HG02981 (cell line): ENCODE measurements around the gene EEFSEC.
A peak's percentile ranks its signal among the peaks of the same experiment; 100 is the strongest.

Experiments used
- ATAC-seq: cut with Tn5 transposase; IDR thresholded peaks from one replicate; pipeline ENCODE4 v1.9.1; 2021; ENCODE audit warnings: mild to moderate bottlenecking, moderate library complexity; ENCODE audit not compliant: unreplicated experiment

Gene EEFSEC, protein sequence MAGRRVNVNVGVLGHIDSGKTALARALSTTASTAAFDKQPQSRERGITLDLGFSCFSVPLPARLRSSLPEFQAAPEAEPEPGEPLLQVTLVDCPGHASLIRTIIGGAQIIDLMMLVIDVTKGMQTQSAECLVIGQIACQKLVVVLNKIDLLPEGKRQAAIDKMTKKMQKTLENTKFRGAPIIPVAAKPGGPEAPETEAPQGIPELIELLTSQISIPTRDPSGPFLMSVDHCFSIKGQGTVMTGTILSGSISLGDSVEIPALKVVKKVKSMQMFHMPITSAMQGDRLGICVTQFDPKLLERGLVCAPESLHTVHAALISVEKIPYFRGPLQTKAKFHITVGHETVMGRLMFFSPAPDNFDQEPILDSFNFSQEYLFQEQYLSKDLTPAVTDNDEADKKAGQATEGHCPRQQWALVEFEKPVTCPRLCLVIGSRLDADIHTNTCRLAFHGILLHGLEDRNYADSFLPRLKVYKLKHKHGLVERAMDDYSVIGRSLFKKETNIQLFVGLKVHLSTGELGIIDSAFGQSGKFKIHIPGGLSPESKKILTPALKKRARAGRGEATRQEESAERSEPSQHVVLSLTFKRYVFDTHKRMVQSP

GRCh38 chr3:128153156-128154041 lies at the start of gene EEFSEC:
EEFSEC (plus strand) TSS chr3:128153481; CDS start chr3:128153508, 27 bp downstream.
- peak; percentile 86 for ATAC-seq

GRCh38 chr3:128107834-128108233 lies 45.4 kb upstream of the EEFSEC start:
- ATAC-seq = no peak

GRCh38 chr3:128111147-128111546 lies 42.1 kb upstream of the EEFSEC start:
- ATAC-seq = no peak

- ATAC-seq = no peak
These were observed 40.8 kb upstream of the EEFSEC start for GRCh38 chr3:128112357-128112968.

GRCh38 chr3:128113817-128114794 lies 39.2 kb upstream of the EEFSEC start:
- peak; percentile 50 for ATAC-seq

GRCh38 chr3:128122013-128122412 lies 31.3 kb upstream of the EEFSEC start:
- no peak for ATAC-seq

GRCh38 chr3:128123156-128123537 lies 30.1 kb upstream of the EEFSEC start:
- ATAC-seq = no peak

DNA sequence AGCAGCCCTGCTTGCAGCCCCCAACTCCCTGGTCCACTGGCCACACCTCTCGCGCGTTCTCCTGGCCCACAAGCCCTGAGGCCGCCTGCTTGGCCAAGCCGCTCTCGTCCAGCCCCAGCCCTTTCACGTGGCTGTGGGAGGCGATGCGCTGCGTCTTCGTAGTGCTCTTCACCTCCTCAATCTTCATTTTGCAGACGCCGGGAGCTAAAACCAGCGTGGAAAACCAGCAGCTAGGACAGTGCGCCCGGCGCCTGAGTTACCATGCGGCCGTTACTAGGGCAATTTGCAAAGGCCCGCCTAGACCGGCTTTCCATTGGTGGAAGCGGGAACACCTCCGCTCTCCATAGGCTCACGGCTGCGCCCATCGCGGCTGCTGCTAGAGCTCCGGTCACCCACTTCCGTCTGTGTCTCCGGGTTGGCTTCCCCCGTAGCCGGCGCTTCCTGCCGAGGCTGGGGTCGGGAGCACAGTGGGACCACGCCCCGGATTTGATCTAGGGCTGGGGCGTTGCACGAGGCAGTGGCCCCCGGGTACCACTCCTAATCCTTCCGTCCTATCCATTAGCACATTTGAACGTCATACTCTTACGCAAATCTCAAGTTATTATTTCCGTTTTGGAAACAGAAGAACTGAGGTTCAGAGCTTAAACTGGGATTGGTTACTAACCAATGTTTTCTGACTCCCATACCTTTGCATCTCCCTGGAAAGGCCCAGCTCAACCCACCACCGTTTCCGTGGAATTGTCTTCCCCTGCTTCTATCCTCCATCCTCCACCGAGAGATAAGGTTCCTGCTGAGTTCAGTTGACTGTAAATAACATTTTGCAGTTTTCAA lies 29.5 kb upstream of the EEFSEC start, which contains the start of gene RUVBL1:
TSS of gene RUVBL1 (minus strand) at position 275 of the 831 bp plus-strand sequence. CDS start at position 187, 88 bp downstream.
- peak; percentile 99 for ATAC-seq

DNA sequence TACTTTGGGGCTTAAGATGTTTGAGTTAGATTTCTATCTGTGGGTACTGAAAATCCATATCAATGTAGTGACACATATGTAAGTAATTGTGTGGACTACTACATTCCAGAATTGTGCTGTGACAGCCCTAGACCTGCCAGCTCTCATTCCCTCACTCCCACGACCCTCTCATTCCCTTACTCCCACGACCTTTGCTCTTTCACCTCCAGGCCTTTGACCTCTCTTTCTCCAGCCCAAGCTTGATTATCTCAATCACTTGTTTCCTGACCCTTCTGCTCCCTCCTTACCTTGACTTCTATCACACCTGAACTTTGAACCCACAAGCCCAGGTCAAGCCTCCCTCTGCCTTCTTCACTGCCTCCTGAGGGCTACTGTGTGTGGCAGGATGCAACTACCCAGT lies 26.0 kb upstream of the EEFSEC start:
- ATAC-seq = no peak

DNA sequence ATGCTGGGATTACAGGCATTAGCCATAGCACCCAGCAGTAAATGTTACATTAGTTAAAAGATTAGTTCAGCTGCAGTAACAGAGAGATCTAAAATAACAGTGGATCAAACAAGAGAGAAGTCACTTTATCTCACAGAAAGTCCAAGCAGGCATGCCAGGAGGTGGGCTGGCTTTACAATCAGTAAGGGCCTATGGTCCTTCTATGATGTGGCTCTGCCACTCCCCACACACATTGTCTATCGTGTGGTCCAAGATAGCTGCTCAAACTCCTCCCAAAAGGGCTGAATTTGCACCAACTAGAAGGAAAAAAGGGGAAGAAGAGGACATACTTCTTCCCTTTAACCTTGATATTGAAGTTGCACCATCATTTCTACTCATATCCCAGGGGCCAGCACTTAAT lies 25.0 kb upstream of the EEFSEC start:
- ATAC-seq = no peak

DNA sequence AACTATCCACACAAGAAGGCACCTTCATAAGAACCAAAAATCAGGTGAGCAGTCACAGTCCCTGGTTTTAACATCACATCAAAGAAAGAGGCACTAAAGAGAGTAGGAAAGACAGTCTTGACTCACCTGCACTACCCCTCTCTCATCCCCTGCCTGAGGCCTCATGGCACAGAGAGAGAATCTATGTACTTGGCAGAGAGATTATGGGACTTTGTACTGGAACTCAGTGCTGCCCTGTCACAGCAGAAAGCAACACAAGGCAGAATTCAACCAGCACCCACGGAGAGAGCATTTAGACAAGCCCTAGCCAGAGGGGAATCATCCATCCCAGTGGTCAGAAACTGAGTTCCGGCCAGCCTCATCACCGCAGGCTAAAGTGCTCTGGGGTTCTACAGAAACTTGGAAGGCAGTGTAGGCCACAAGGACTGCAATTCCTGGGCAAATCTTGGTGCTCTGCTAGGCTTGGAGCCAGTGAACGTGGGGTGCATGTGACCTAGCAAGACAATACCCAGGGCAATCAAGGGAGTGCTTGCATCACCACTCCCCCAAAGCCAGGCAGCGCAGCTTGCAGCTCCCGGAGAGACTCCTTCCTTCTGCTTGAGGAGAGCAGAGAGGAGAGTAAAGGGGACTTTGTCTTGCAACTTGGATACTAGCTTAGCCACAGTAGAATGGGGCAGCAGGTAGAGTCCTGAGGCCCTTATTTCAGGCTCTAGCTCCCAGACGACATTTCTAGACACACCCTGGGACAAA lies 21.2 kb upstream of the EEFSEC start:
- no peak for ATAC-seq

- no peak for ATAC-seq
These were observed 19.9 kb upstream of the EEFSEC start for GRCh38 chr3:128133273-128133883.

- no peak for ATAC-seq
These were observed 9.8 kb upstream of the EEFSEC start for GRCh38 chr3:128143496-128143895.

GRCh38 chr3:128144512-128145187 lies 8.6 kb upstream of the EEFSEC start:
- no peak for ATAC-seq

DNA sequence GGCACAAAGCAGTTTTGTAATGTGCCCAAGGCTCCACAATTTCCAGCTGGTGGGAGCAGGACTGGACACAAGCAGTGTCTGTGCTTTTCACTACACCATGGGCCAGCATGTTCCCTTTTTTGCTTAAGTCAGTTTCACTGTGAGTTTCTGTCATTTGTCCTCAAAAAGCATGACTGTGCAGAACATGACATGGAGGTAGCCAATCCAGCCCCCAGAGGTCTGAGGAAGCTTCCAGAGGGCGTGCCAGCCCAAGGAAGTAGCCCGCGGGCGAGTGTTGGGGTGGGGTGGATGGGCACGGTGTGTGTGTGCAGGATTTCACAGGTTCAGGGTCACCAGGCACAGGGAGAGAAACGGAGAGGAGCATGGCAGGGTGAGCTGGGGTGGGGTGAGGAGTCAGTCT lies 8.0 kb upstream of the EEFSEC start:
- ATAC-seq = no peak

DNA sequence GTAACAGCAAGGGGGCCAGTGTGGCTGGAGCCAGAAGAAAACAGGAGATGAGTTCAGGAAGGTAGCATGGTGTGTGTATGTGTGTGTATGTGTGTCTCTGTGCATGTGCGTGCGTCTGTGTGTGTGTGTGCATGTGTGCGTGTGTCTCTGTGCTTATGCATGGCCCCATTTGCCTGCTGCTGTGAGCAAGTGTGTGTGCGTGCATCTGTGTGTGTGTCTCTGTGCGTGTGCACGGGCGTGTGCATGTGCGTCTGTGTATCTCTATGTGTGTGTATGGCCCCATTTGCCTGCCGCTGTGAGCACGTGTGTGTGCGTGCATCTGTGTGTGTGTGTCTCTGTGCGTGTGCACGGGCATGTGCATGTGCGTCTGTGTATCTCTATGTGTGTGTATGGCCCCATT lies 7.1 kb upstream of the EEFSEC start:
- no peak for ATAC-seq

DNA sequence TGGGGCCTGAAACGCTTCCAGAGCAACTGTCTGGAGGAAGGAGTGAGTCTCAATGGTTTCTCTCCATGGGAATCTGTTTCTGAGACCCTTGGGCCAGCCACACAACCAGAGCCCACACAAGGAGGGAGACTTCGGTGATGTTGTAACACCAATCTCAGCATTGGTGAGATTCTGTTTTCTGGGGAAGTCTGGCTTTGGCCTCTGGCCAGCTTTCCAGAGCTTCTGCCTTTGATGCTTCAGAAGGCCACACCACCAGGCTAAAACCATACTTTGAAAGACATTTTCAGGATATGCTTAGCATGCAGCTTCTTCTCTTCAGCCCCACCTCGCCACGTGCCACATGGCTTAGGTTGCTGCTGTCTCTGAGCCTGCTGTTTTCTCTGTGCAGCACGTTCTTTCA lies 3.6 kb upstream of the EEFSEC start:
- no peak for ATAC-seq
